Esophagus squamous epithelium (tissue), 5 donors: ENCODE data around the gene SLC24A4. TPM values are rescaled to one million over a fixed set of nuclear protein-coding genes. Genes with fewer than 3 reads are reported as not detected.
A peak's percentile ranks its signal among the peaks of the same experiment; 100 is the strongest.
"Not testable (repeated sequence)": the region's sequence is repeated elsewhere in the genome, so short reads cannot be mapped to it uniquely, and the experiment has no call there.

Source experiments
- DNase-seq: peaks from one replicate; lab custom pipeline; 2025; lab: John Stamatoyannopoulos, UW
- H3K27ac ChIP-seq, 4 donors: fragments of 200-600 bp; sonication (generic); one replicate each; pipeline ENCODE4 v1.5.1; 2016 to 2019; ENCODE audit warnings: mild to moderate bottlenecking in 1 of 4
- H3K27me3 ChIP-seq, 4 donors: fragments of 200-600 bp; sonication (generic); 1 replicate in 3 of 4; 2 replicates in 1 of 4; pipeline versions ENCODE4 v1.5.1 to v1.6.0; 2017 to 2021; ENCODE audit warnings: antibody characterized with exemption in 1 of 4
- H3K36me3 ChIP-seq, 3 donors: fragments of 200-600 bp; sonication (generic); one replicate each; pipeline ENCODE4 v1.5.1; 2016 to 2019
- H3K4me1 ChIP-seq, 3 donors: fragments of 200-600 bp; sonication (generic); one replicate each; pipeline ENCODE4 v1.5.1; 2017 to 2019
- H3K4me3 ChIP-seq, 4 donors: fragments of 200-600 bp; sonication (generic); 1 replicate in 3 of 4; 2 replicates in 1 of 4; pipeline ENCODE4 v1.5.1; 2016 to 2019; ENCODE audit warnings: mild to moderate bottlenecking in 2 of 4, moderate library complexity in 1 of 4
- H3K9me3 ChIP-seq, 3 donors: fragments of 200-600 bp; sonication (generic); one replicate each; pipeline ENCODE4 v1.5.1; 2016 to 2019
- POLR2A ChIP-seq, 4 donors: fragments of 450-650 bp; IDR thresholded peaks; one replicate each; pipeline ENCODE4 v1.6.1; 2017; ENCODE audit warnings: antibody characterized with exemption in 4 of 4, mild to moderate bottlenecking in 4 of 4, moderate library complexity in 3 of 4
- WGBS, 2 donors: methylation state at CpG; one replicate each; pipeline ENCODE4 v1.1.5; 2018; 5-methylcytosine and 5-hydroxymethylcytosine counted together
- intact Hi-C: fragments of 100-400 bp; cut with DNase I; formaldehyde crosslinking; loops from one replicate; pipeline ENCODE4 v1.15.0; 2022
- total RNA-seq, 4 donors: library from RNA; depleted of rRNA; stranded (reverse); fragments of >200 nt; gene quantifications; one replicate each; pipeline ENCODE4 v1.1.0, GENCODE V29; 2016
- TF ChIP-seq, protein P1 (sequence below), 6 experiments: fragments of 450-650 bp in 4 of 6; fragments of 200-600 bp in 2 of 6; sonication (generic) in 2 of 6; IDR thresholded peaks; one replicate each; pipeline ENCODE4 v1.5.1; 2016 to 2019; ENCODE audit warnings: antibody characterized with exemption in 6 of 6, mild to moderate bottlenecking in 4 of 6, moderate library complexity in 4 of 6
- donor health status: DM: yes; HTN: yes; CAD: no.

The SLC24A4 gene
- total RNA-seq, 4 donors from 2014 or later: 0.04 to 0.38 (median 0.20) TPM

DNA sequence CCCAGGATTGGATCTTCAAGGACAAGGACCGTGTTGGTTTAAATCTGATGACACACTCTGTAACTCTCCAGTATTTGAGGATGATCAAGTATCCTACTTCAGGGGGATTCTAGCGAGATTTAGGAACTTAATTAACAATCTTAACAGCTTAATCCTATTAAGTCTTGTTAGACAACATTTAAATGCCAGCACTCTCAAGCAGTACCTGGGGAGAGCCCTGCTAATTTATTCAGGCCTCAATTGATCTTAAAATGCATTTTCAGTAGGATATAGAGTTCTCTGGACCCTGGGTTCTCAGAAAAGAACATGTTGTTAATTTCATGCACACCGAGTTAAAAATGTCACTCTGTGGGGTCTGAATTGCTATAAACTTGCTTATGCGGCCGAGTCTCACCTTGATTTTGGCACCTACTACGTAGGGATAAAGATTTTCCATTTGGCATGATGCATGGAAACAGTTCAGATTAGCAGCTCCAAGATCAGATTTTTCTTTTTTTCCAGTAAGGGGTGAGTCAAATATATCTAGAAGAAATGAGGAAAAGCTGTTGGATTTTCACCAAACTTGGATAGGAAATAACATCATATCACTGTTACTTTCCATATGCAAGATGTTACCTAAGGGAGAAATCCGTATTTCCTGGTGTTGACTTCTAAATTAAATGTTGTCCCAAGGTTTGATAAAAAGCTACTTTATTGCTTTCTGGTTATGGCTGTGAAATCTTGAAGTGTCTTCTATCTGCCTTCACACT is 76.1 kb downstream of the SLC24A4 start:
- DNase-seq: no peak
- H3K27ac ChIP-seq: no peak overlapping the region
- peaks cover 0 to 3% (median 0%) of the 10 kb centered on the region in 4 donors for H3K27me3 ChIP-seq
- H3K4me3 ChIP-seq: no peak overlapping the region
- H3K4me1 ChIP-seq: peaks cover 0 to 2% (median 0%) of the 10 kb centered on the region in 3 donors
- H3K9me3 ChIP-seq: no peaks in the 10 kb centered on the region
- intact Hi-C loops: no loop called here
- H3K36me3 ChIP-seq: no peaks in the 10 kb centered on the region
- TF ChIP-seq POLR2A (IDR thresholded peaks at IDR 0.05): no peak
- TF ChIP-seq, protein P1, sequence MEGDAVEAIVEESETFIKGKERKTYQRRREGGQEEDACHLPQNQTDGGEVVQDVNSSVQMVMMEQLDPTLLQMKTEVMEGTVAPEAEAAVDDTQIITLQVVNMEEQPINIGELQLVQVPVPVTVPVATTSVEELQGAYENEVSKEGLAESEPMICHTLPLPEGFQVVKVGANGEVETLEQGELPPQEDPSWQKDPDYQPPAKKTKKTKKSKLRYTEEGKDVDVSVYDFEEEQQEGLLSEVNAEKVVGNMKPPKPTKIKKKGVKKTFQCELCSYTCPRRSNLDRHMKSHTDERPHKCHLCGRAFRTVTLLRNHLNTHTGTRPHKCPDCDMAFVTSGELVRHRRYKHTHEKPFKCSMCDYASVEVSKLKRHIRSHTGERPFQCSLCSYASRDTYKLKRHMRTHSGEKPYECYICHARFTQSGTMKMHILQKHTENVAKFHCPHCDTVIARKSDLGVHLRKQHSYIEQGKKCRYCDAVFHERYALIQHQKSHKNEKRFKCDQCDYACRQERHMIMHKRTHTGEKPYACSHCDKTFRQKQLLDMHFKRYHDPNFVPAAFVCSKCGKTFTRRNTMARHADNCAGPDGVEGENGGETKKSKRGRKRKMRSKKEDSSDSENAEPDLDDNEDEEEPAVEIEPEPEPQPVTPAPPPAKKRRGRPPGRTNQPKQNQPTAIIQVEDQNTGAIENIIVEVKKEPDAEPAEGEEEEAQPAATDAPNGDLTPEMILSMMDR (IDR thresholded peaks at IDR 0.05): no peak
- WGBS, 2 donors: 64 to 73% methylated on average over 7 of the region's 7 CpGs

DNA sequence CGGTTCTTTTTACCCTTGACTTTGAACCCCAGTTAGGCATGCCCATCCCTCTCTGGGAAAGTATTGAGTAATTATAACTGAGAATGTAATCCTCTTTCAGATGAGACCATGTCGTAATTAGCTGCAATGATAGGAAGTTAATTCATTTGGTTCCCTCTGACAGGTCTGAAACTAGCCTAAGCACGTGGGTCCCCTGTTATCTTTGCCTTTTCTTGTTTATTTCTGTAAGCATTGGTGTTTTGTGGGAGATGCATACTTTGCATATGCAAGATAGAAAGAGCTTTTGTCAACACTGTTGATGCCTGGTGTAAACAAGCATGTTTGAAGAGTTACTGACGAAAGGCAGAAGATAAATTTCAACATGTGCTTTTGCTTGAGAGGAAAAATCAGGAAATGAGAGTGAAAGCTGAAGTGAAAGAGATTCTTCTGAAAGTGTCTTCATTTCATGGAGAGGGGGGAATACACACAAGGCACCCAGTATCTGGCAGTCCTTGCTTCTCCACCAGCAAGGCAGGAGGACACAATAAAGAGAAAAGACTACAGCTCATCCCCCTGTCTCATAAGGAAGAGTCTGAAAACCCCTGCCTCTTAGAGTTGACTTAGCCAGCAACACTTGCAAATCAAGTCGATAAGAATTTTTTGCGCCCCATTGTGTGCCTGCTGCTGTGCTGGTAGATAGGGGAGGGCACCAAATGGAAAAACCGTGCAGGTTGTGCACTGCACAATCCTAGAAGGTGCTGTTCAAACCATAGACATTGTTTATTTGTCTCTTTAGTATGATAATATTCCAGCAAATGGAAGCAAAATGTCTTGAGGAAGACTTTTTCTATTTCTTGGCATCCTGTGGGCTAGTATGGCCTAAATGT is 77.8 kb downstream of the SLC24A4 start:
- H3K4me3 ChIP-seq: no peak overlapping the region
- peaks cover 0 to 2% (median 0%) of the 10 kb centered on the region in 3 donors for H3K4me1 ChIP-seq
- H3K36me3 ChIP-seq: no peaks in the 10 kb centered on the region
- peak overlapping the region in 1 of 4 donors; percentile 16 for H3K27ac ChIP-seq
- DNase-seq: no peak
- 39% methylated on average over 7 of the region's 7 CpGs for WGBS, 2 donors
- peaks cover 0 to 3% (median 0%) of the 10 kb centered on the region in 4 donors for H3K27me3 ChIP-seq
- intact Hi-C loops: no loop called here
- no peaks in the 10 kb centered on the region for H3K9me3 ChIP-seq
- TF ChIP-seq, protein P1 (IDR thresholded peaks at IDR 0.05): no peak
- no peak for TF ChIP-seq POLR2A (IDR thresholded peaks at IDR 0.05)

DNA sequence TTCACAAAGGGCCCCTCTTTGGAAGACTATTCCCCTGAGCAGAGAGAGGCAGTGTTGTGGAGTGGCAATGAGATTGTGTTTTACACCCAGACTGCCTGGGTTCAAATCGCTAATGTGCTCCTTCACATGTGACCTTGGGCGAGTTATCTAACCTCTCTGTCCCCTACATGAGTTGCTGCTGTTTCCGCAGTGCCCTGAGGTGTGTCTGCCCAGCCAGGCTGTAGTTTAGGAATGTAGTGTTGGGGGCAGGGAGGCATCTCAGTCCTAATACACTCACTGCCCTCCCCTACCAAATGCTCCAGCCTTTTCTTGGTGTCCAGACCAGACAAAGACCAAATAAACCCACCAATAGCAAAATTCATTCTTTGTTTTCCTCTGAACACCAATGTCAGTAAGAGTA is 78.6 kb downstream of the SLC24A4 start:
- no peaks in the 10 kb centered on the region for H3K9me3 ChIP-seq
- no peaks in the 10 kb centered on the region for H3K36me3 ChIP-seq
- H3K4me3 ChIP-seq: no peak overlapping the region
- peaks cover 0 to 3% (median 0%) of the 10 kb centered on the region in 4 donors for H3K27me3 ChIP-seq
- no peak for DNase-seq
- peaks cover 0 to 2% (median 0%) of the 10 kb centered on the region in 3 donors for H3K4me1 ChIP-seq
- 38 to 100% methylated on average over 1 to 3 of the region's 3 CpGs for WGBS, 2 donors
- TF ChIP-seq POLR2A (IDR thresholded peaks at IDR 0.05): no peak
- TF ChIP-seq, protein P1 (IDR thresholded peaks at IDR 0.05): no peak
- intact Hi-C loops: no loop called here
- peak overlapping the region in 1 of 4 donors; percentile 16 for H3K27ac ChIP-seq

DNA sequence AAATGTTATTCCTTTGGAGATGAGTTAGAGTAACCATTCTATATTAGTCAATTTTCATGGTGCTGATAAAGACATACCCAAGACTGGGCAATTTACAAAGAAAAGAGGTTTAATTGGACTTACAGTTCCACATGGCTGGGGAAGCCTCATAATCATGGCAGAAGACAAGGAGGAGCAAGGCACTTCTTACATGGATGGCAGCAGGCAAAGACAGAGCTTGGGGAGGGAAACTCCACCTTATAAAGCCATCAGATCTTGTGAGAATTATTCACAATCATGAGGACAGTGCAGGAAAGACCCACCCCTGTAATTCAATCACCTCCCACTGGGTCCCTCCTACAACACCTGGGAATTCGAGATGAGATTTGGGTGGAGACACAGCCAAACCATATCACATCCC is 79.5 kb downstream of the SLC24A4 start:
- intact Hi-C loops, DNase-seq, H3K27me3 ChIP-seq, H3K4me1 ChIP-seq, H3K27ac ChIP-seq, H3K36me3 ChIP-seq, H3K9me3 ChIP-seq, H3K4me3 ChIP-seq: not testable (repeated sequence)
- 56 to 60% methylated on average over 1 of the region's 1 CpG for WGBS, 2 donors

DNA sequence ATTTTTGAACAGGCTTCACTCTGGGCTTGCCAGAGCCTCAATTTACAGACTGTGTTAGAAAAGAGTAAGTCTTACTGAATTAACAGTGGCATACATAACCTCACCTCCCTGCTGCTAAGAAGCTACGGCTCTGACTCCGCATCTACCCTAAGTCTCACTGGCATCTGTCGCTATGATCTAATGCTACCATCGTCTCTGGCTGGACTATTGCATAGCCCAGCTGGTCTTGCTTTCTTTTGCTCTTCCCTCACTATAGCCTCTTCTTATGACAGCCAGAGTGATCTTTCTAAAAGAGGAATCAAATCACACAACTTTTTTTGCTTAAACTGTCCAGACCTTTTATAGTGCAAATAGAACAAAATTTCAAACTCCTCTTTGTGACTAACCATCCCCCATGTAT is 81.1 kb downstream of the SLC24A4 start:
- Histone ChIP-seq H3K36me3 (no peaks in the 10 kb centered on the region), H3K27ac (no peak overlapping the region), H3K27me3 (no peaks in the 10 kb centered on the region), H3K4me1 (peaks cover 0 to 9% (median 8%) of the 10 kb centered on the region in 3 donors), H3K4me3 (no peak overlapping the region), H3K9me3 (no peaks in the 10 kb centered on the region)
- TF ChIP-seq POLR2A (IDR thresholded peaks at IDR 0.05): no peak
- TF ChIP-seq, protein P1 (IDR thresholded peaks at IDR 0.05): no peak
- WGBS, 2 donors: 64 to 66% methylated on average over 4 of the region's 4 CpGs
- DNase-seq: no peak
- intact Hi-C loops: no loop called here
